HL-60 (cell line): ENCODE results near the gene ADAMTS3.

Source experiments
- GABPA ChIP-seq: IDR thresholded peaks from 2 replicates; pipeline ENCODE4 v1.6.1; 2012; ENCODE audit warnings: low read depth
- TF ChIP-seq, protein P1 (sequence below): IDR thresholded peaks from one replicate; pipeline ENCODE4 v1.5.1; 2011; ENCODE audit warnings: low read length, control low read depth, inconsistent platforms; ENCODE audit not compliant: insufficient read depth
- TF ChIP-seq, protein P2 (sequence below): IDR thresholded peaks from 2 replicates; pipeline ENCODE4 v1.6.1; 2012; ENCODE audit warnings: low read depth; ENCODE audit not compliant: insufficient replicate concordance

DNA sequence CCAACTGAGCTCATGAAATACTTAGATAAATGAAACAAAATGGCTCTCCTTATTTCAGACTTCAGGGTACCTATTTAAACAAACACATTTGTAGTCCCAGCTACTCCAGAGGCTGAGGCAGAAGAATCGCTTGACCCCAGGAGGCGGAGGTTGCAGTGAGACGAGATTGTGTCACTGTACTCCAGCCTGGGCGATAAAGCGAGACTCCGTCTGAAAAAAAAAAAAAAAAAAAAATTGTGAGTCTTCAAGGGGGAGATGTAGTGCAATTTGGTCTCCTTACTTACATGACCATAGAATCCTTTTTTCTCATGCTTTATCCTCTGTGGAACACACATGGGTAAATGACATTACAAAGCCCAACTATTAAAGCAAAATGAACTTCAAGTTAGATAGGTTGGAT, 2.3 kb upstream of the ADAMTS3 start:
- TF ChIP-seq, protein P1, sequence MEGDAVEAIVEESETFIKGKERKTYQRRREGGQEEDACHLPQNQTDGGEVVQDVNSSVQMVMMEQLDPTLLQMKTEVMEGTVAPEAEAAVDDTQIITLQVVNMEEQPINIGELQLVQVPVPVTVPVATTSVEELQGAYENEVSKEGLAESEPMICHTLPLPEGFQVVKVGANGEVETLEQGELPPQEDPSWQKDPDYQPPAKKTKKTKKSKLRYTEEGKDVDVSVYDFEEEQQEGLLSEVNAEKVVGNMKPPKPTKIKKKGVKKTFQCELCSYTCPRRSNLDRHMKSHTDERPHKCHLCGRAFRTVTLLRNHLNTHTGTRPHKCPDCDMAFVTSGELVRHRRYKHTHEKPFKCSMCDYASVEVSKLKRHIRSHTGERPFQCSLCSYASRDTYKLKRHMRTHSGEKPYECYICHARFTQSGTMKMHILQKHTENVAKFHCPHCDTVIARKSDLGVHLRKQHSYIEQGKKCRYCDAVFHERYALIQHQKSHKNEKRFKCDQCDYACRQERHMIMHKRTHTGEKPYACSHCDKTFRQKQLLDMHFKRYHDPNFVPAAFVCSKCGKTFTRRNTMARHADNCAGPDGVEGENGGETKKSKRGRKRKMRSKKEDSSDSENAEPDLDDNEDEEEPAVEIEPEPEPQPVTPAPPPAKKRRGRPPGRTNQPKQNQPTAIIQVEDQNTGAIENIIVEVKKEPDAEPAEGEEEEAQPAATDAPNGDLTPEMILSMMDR, result no peak
- no peak for TF ChIP-seq GABPA
- TF ChIP-seq, protein P2, sequence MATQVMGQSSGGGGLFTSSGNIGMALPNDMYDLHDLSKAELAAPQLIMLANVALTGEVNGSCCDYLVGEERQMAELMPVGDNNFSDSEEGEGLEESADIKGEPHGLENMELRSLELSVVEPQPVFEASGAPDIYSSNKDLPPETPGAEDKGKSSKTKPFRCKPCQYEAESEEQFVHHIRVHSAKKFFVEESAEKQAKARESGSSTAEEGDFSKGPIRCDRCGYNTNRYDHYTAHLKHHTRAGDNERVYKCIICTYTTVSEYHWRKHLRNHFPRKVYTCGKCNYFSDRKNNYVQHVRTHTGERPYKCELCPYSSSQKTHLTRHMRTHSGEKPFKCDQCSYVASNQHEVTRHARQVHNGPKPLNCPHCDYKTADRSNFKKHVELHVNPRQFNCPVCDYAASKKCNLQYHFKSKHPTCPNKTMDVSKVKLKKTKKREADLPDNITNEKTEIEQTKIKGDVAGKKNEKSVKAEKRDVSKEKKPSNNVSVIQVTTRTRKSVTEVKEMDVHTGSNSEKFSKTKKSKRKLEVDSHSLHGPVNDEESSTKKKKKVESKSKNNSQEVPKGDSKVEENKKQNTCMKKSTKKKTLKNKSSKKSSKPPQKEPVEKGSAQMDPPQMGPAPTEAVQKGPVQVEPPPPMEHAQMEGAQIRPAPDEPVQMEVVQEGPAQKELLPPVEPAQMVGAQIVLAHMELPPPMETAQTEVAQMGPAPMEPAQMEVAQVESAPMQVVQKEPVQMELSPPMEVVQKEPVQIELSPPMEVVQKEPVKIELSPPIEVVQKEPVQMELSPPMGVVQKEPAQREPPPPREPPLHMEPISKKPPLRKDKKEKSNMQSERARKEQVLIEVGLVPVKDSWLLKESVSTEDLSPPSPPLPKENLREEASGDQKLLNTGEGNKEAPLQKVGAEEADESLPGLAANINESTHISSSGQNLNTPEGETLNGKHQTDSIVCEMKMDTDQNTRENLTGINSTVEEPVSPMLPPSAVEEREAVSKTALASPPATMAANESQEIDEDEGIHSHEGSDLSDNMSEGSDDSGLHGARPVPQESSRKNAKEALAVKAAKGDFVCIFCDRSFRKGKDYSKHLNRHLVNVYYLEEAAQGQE, result no peak
